HG03457 (cell line): ENCODE results near the gene URM1.

ENCODE experiments used
- ATAC-seq: cut with Tn5 transposase; IDR thresholded peaks from one replicate; pipeline ENCODE4 v1.9.1; 2021; ENCODE audit warnings: moderate number of reproducible peaks; ENCODE audit not compliant: unreplicated experiment

The URM1 gene

GRCh38 chr9:128344931-128345605, 26.1 kb upstream of the URM1 start:
- ATAC-seq = no peak

- no peak for ATAC-seq
These were observed 22.0 kb upstream of the URM1 start for GRCh38 chr9:128349125-128349524.

GRCh38 chr9:128349772-128350171, 21.4 kb upstream of the URM1 start:
- ATAC-seq = no peak

- ATAC-seq = no peak
These were observed 15.7 kb upstream of the URM1 start for GRCh38 chr9:128355451-128355850.

- ATAC-seq = no peak
These were observed 13.1 kb upstream of the URM1 start for GRCh38 chr9:128358090-128358489.

- ATAC-seq = no peak
These were observed 12.3 kb upstream of the URM1 start for GRCh38 chr9:128358861-128359260.

- ATAC-seq = no peak
These were observed 10.3 kb upstream of the URM1 start for GRCh38 chr9:128360826-128361225.

- no peak for ATAC-seq
These were observed 9.7 kb upstream of the URM1 start for GRCh38 chr9:128361296-128361985.

GRCh38 chr9:128361986-128362646, 9.1 kb upstream of the URM1 start:
- ATAC-seq = no peak

- ATAC-seq = no peak
These were observed 8.4 kb upstream of the URM1 start for GRCh38 chr9:128362774-128363173.

- no peak for ATAC-seq
These were observed 5.6 kb upstream of the URM1 start for GRCh38 chr9:128365525-128365924.

- no peak for ATAC-seq
These were observed 2.0 kb upstream of the URM1 start for GRCh38 chr9:128369024-128369706.

- ATAC-seq = no peak
These were observed 815 bp upstream of the URM1 start for GRCh38 chr9:128370367-128370751.

GRCh38 chr9:128371630-128372117, 500 bp downstream of the URM1 start:
- no peak for ATAC-seq

- ATAC-seq = no peak
These were observed 1.0 kb downstream of the URM1 start for GRCh38 chr9:128372188-128372641.

GRCh38 chr9:128372784-128373183, 1.6 kb downstream of the URM1 start:
- no peak for ATAC-seq

GRCh38 chr9:128374221-128374675, 3.1 kb downstream of the URM1 start:
- no peak for ATAC-seq

GRCh38 chr9:128375865-128376264, 4.7 kb downstream of the URM1 start:
- ATAC-seq = no peak

GRCh38 chr9:128382261-128382660, 11.1 kb downstream of the URM1 start:
- no peak for ATAC-seq

GRCh38 chr9:128383007-128383753, 12.0 kb downstream of the URM1 start:
- no peak for ATAC-seq

- no peak for ATAC-seq
These were observed 12.6 kb downstream of the URM1 start for GRCh38 chr9:128383791-128384190.
